Measurements from ENCODE around the gene CUL2.

DNA sequence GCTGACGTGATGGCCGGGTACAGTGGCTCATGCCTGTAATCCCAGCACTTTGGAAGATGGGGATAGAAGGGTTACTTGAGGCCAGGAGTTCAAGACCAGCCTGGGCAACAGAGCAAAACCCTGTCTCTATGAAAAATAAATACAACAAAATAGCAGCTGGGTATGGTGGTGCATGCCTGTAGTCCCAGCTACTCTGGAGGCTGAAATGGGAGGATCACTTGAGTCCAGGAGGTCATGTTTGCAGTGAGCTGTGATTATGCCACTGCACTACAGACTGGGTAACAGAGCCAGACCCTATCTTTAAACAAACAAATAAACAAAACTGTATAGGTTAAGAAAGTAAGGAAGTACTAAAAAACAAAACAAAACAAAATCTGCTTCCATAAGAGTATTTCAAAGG is 6.2 kb upstream of the CUL2 start:
- TF ChIP-seq CREB1 (CRISPR knock-in tag; IDR thresholded peaks at IDR 0.05; ENCODE audit: low read depth) = no peak
- TF ChIP-seq, protein P1, sequence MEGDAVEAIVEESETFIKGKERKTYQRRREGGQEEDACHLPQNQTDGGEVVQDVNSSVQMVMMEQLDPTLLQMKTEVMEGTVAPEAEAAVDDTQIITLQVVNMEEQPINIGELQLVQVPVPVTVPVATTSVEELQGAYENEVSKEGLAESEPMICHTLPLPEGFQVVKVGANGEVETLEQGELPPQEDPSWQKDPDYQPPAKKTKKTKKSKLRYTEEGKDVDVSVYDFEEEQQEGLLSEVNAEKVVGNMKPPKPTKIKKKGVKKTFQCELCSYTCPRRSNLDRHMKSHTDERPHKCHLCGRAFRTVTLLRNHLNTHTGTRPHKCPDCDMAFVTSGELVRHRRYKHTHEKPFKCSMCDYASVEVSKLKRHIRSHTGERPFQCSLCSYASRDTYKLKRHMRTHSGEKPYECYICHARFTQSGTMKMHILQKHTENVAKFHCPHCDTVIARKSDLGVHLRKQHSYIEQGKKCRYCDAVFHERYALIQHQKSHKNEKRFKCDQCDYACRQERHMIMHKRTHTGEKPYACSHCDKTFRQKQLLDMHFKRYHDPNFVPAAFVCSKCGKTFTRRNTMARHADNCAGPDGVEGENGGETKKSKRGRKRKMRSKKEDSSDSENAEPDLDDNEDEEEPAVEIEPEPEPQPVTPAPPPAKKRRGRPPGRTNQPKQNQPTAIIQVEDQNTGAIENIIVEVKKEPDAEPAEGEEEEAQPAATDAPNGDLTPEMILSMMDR (conservative IDR thresholded peaks at IDR 0.05; ENCODE audit: low read depth in 2 of 2) = no peak
- TF ChIP-seq ZNF331 (CRISPR knock-in tag; IDR thresholded peaks at IDR 0.05; ENCODE audit: low read depth) = no peak
- TF ChIP-seq EZH2 (IDR thresholded peaks at IDR 0.05; ENCODE audit: low read depth, unreplicated experiment) = no peak
- no peak for TF ChIP-seq STAT1 (IDR thresholded peaks at IDR 0.05; ENCODE audit: unreplicated experiment)
- no peak for TF ChIP-seq ETS1 (IDR thresholded peaks at IDR 0.05)
- no peak for TF ChIP-seq EZH2phosphoT487 (IDR thresholded peaks at IDR 0.05; ENCODE audit: unreplicated experiment)
- TF ChIP-seq POLR2AphosphoS5 (IDR thresholded peaks at IDR 0.05; ENCODE audit: low read depth) = no peak
- TF ChIP-seq, protein P2, sequence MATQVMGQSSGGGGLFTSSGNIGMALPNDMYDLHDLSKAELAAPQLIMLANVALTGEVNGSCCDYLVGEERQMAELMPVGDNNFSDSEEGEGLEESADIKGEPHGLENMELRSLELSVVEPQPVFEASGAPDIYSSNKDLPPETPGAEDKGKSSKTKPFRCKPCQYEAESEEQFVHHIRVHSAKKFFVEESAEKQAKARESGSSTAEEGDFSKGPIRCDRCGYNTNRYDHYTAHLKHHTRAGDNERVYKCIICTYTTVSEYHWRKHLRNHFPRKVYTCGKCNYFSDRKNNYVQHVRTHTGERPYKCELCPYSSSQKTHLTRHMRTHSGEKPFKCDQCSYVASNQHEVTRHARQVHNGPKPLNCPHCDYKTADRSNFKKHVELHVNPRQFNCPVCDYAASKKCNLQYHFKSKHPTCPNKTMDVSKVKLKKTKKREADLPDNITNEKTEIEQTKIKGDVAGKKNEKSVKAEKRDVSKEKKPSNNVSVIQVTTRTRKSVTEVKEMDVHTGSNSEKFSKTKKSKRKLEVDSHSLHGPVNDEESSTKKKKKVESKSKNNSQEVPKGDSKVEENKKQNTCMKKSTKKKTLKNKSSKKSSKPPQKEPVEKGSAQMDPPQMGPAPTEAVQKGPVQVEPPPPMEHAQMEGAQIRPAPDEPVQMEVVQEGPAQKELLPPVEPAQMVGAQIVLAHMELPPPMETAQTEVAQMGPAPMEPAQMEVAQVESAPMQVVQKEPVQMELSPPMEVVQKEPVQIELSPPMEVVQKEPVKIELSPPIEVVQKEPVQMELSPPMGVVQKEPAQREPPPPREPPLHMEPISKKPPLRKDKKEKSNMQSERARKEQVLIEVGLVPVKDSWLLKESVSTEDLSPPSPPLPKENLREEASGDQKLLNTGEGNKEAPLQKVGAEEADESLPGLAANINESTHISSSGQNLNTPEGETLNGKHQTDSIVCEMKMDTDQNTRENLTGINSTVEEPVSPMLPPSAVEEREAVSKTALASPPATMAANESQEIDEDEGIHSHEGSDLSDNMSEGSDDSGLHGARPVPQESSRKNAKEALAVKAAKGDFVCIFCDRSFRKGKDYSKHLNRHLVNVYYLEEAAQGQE (IDR thresholded peaks at IDR 0.05; ENCODE audit: unreplicated experiment) = no peak
- no peak for TF ChIP-seq JUNB (IDR thresholded peaks at IDR 0.05; ENCODE audit: unreplicated experiment)

Data from GM23338 (cell line).